HG02571 (cell line): ENCODE measurements around the gene GOLGA8R.
"Not testable (repeated sequence)": the region's sequence is repeated elsewhere in the genome, so short reads cannot be mapped to it uniquely, and the experiment has no call there.

Experiments used
- ATAC-seq: cut with Tn5 transposase; IDR thresholded peaks from one replicate; pipeline ENCODE4 v1.9.1; 2021; ENCODE audit warnings: mild to moderate bottlenecking, moderate library complexity; ENCODE audit not compliant: unreplicated experiment

GOLGA8R gene

DNA sequence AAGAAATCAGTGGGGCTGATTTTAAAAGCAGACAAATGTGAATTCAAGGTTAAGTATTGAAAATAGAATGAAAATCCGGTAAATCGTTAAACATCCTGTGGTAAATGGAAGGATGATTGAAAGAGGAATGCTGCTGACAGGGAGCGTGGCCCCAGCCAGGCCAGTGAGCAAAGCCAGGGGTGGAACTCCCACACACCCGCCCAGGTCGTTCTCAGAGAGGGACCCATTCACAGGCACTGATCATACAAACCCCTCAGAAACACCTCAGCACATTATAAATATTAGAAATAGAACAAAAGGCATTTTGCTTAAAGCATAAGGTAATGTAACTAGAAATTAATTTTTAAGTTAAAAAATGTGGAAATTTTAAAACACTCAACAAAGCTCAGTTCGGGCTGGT lies 59.0 kb downstream of the GOLGA8R start:
- not testable (repeated sequence) for ATAC-seq
